Measurements from ENCODE around the gene UTY. TPM values are rescaled to one million over a fixed set of nuclear protein-coding genes. Genes with fewer than 3 reads are reported as not detected.

Gene UTY
- total and polyA plus RNA-seq, 2 experiments from 2014 or later, result 15.7 to 36.3 TPM

- Mint-ChIP-seq H3K4me3 (no peak overlapping the region), H3K9me3 (no peaks in the 10 kb centered on the region), H3K4me1 (0 out of 3 replicates have a peak, but pooled peaks cover 3% of the 10 kb centered on the region), H3K36me3 (ENCODE audit: low read depth) (no peaks in the 10 kb centered on the region), H3K27ac (no peak overlapping the region), H3K27me3 (ENCODE audit: insufficient read depth, low read depth, poor library complexity) (peaks cover 1% of the 10 kb centered on the region)
- Histone ChIP-seq H3K4me3 (no peak overlapping the region), H4K20me1 (replicated peaks; ENCODE audit: insufficient read depth) (no peaks in the 10 kb centered on the region), H3K27me3 (ENCODE audit: insufficient read depth) (no peaks in the 10 kb centered on the region), H3K36me3 (ENCODE audit: insufficient read depth) (no peaks in the 10 kb centered on the region), H3K9me2 (ENCODE audit: insufficient read depth) (no peaks in the 10 kb centered on the region), H3K27ac (ENCODE audit: low read depth) (no peak overlapping the region), H3K4me1 (ENCODE audit: insufficient read depth) (no peaks in the 10 kb centered on the region), H3K4me2 (no peak overlapping the region), H2AFZ (no peak overlapping the region), H3K79me2 (replicated peaks; ENCODE audit: insufficient read depth) (no peaks in the 10 kb centered on the region), H3F3A (replicated peaks; ENCODE audit: low read depth) (no peaks in the 10 kb centered on the region)
- ATAC-seq, result no peak
- TF ChIP-seq CTCF (conservative IDR thresholded peaks at IDR 0.05; ENCODE audit: low read depth in 2 of 2) (peak in 1 of 2 experiments; percentile 18; a peak in 2 of 4 replicates), NANOG (IDR thresholded peaks at IDR 0.05; ENCODE audit: borderline replicate concordance) (no peak)
- peak; percentile 6 for DNase-seq (ENCODE audit: low spot score)
Observed at GRCh38 chrY:13501215-13501614, 21.4 kb upstream of the UTY start.

GRCh38 chrY:13493737-13494136, 13.9 kb upstream of the UTY start:
- Histone ChIP-seq H3K36me3 (ENCODE audit: insufficient read depth) (no peaks in the 10 kb centered on the region), H3K9me2 (ENCODE audit: insufficient read depth) (no peaks in the 10 kb centered on the region), H3K79me2 (replicated peaks; ENCODE audit: insufficient read depth) (no peaks in the 10 kb centered on the region), H2AFZ (no peak overlapping the region), H3K27ac (ENCODE audit: low read depth) (no peak overlapping the region), H3K4me1 (ENCODE audit: insufficient read depth) (no peaks in the 10 kb centered on the region), H3K4me2 (no peak overlapping the region), H3K27me3 (ENCODE audit: insufficient read depth) (no peaks in the 10 kb centered on the region), H3F3A (replicated peaks; ENCODE audit: low read depth) (no peaks in the 10 kb centered on the region), H3K4me3 (no peak overlapping the region), H4K20me1 (replicated peaks; ENCODE audit: insufficient read depth) (no peaks in the 10 kb centered on the region)
- TF ChIP-seq EZH2phosphoT487 (IDR thresholded peaks at IDR 0.05; ENCODE audit: unreplicated experiment) (no peak), JUNB (IDR thresholded peaks at IDR 0.05; ENCODE audit: unreplicated experiment) (no peak), ZNF114 (CRISPR knock-in tag; IDR thresholded peaks at IDR 0.05) (no peak), CREB1 (CRISPR knock-in tag; IDR thresholded peaks at IDR 0.05; ENCODE audit: low read depth) (no peak), CTCF (conservative IDR thresholded peaks at IDR 0.05; ENCODE audit: low read depth in 2 of 2) (no peak)
- TF ChIP-seq, protein P1, sequence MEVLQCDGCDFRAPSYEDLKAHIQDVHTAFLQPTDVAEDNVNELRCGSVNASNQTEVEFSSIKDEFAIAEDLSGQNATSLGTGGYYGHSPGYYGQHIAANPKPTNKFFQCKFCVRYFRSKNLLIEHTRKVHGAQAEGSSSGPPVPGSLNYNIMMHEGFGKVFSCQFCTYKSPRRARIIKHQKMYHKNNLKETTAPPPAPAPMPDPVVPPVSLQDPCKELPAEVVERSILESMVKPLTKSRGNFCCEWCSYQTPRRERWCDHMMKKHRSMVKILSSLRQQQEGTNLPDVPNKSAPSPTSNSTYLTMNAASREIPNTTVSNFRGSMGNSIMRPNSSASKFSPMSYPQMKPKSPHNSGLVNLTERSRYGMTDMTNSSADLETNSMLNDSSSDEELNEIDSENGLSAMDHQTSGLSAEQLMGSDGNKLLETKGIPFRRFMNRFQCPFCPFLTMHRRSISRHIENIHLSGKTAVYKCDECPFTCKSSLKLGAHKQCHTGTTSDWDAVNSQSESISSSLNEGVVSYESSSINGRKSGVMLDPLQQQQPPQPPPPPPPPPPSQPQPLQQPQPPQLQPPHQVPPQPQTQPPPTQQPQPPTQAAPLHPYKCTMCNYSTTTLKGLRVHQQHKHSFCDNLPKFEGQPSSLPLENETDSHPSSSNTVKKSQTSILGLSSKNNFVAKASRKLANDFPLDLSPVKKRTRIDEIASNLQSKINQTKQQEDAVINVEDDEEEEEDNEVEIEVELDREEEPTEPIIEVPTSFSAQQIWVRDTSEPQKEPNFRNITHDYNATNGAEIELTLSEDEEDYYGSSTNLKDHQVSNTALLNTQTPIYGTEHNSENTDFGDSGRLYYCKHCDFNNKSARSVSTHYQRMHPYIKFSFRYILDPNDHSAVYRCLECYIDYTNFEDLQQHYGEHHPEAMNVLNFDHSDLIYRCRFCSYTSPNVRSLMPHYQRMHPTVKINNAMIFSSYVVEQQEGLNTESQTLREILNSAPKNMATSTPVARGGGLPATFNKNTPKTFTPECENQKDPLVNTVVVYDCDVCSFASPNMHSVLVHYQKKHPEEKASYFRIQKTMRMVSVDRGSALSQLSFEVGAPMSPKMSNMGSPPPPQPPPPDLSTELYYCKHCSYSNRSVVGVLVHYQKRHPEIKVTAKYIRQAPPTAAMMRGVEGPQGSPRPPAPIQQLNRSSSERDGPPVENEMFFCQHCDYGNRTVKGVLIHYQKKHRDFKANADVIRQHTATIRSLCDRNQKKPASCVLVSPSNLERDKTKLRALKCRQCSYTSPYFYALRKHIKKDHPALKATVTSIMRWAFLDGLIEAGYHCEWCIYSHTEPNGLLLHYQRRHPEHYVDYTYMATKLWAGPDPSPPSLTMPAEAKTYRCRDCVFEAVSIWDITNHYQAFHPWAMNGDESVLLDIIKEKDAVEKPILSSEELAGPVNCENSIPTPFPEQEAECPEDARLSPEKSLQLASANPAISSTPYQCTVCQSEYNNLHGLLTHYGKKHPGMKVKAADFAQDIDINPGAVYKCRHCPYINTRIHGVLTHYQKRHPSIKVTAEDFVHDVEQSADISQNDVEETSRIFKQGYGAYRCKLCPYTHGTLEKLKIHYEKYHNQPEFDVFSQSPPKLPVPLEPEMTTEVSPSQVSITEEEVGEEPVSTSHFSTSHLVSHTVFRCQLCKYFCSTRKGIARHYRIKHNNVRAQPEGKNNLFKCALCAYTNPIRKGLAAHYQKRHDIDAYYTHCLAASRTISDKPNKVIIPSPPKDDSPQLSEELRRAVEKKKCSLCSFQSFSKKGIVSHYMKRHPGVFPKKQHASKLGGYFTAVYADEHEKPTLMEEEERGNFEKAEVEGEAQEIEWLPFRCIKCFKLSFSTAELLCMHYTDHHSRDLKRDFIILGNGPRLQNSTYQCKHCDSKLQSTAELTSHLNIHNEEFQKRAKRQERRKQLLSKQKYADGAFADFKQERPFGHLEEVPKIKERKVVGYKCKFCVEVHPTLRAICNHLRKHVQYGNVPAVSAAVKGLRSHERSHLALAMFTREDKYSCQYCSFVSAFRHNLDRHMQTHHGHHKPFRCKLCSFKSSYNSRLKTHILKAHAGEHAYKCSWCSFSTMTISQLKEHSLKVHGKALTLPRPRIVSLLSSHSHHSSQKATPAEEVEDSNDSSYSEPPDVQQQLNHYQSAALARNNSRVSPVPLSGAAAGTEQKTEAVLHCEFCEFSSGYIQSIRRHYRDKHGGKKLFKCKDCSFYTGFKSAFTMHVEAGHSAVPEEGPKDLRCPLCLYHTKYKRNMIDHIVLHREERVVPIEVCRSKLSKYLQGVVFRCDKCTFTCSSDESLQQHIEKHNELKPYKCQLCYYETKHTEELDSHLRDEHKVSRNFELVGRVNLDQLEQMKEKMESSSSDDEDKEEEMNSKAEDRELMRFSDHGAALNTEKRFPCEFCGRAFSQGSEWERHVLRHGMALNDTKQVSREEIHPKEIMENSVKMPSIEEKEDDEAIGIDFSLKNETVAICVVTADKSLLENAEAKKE (CRISPR knock-in tag; IDR thresholded peaks at IDR 0.05), result no peak
- Mint-ChIP-seq H3K4me3 (no peak overlapping the region), H3K36me3 (ENCODE audit: low read depth) (no peaks in the 10 kb centered on the region), H3K4me1 (no peaks in the 10 kb centered on the region), H3K9me3 (no peaks in the 10 kb centered on the region), H3K27me3 (ENCODE audit: insufficient read depth, low read depth, poor library complexity) (peaks cover 1% of the 10 kb centered on the region), H3K27ac (no peak overlapping the region)
- no peak for ATAC-seq
- no peak for DNase-seq (ENCODE audit: low spot score)

Measured in GM23338 (cell line).